HG02571 (cell line): ENCODE measurements around the gene CACNA1A.

ENCODE experiments used
- ATAC-seq: cut with Tn5 transposase; IDR thresholded peaks from one replicate; pipeline ENCODE4 v1.9.1; 2021; ENCODE audit warnings: mild to moderate bottlenecking, moderate library complexity; ENCODE audit not compliant: unreplicated experiment

The CACNA1A gene

DNA sequence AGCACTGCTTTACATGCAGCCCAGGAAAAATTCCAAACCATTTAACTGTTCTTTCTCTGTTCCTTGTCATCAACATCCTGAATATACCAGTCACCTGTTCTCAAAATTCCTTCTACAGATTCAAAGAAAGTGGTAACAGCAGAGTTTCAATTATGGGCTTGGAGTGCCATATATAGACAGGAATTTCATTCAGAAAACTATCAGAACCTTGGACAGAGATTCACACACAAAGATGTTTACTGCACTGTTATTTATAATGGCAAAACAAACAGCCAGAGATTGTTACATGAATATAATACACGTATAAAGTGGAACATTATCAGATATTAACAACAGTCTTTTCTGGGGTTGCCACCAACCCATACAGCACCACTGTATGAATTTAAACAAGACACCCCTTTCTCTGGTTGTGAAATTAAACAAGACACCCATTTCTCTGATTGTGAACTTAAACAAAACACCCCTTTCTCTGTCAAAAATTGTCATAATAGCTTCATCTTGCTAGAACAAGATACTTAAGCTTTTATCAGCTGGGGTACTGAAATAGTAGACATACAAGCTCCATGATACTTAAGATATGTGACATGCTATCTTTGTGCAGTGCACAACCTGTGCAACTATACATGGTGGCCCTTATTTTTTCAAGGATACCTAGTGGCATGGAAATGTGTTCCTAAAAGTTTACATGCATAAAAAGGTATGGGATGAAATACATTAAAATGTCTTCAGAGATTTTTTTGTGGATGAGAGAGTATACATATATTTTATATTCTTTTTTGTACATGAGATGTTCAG is 12.6 kb downstream of the CACNA1A start:
- ATAC-seq: no peak

DNA sequence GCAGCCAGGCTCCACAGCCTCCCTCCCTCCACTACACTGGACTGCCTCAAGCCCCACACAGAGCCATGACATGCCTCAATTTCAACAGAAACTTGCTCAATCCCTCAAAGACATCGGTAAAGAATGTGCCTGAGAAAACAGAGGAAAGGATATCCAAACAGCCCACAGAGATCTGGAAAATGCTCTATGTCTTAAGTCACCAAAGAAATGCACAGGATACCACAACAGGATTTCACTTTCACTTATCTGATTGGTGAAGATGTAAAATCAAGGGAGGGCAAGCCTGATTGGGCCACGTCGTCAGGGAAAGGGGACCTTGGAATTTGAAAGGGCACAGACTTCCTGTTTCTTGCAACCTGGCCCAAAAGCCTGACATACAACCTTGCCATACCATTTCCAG is 14.2 kb downstream of the CACNA1A start:
- no peak for ATAC-seq

DNA sequence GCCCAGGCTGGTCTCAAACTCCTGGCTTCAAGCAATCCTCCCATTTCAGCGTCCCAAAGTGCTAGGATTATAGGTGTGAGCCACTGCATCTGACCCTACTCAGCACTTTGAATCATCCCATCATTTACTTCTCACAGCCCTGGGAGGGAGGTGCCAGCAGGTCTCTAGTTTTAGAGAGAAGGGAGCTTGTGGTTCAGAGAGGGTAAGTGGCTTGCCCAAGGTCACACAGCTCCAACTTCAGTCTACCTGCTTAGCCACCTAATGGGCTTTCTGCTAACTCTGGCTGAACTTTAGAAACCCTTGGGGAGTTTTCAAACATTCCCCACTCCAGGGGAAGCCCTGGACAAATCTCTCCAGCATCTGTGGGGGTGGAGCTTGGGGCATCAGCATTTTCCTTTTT is 18.3 kb downstream of the CACNA1A start:
- ATAC-seq: no peak

DNA sequence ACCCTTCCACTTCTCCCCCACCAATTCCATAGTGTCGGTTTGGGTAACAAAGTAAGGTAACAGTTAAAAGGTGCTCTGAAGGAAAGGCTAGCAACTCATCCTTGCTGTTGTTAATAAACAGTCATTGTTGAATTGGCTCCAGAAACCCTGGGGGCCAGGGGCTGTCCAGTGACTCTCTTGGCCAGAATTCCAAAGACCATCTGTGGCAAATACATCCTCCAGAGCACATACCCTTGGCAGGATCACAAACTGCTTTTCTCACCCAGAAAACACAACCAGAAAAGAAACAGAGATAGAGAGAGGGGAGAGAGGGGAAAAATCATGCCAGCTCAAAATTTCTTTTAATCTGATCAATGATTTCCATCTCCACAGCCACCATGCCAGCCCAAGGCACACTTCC is 22.1 kb downstream of the CACNA1A start:
- no peak for ATAC-seq

DNA sequence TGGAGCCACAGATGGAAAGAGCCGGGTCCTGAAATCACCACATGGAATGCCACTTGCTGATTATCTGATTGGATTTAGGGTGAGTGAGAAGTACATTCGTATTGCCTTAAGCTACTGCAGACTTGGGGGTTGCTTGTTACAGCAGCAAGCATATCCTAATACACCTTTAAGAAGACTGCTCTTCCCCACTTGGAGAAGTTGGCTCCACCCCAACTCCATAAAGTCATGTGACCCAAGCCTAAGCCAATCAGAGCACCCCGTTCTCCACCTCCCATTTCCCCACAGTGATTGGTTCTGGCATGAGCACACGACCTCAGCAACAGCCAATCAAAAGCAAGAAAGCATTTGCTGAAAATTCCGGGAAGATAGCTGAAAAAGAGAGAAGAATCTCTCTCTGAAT is 23.1 kb downstream of the CACNA1A start:
- ATAC-seq: no peak

DNA sequence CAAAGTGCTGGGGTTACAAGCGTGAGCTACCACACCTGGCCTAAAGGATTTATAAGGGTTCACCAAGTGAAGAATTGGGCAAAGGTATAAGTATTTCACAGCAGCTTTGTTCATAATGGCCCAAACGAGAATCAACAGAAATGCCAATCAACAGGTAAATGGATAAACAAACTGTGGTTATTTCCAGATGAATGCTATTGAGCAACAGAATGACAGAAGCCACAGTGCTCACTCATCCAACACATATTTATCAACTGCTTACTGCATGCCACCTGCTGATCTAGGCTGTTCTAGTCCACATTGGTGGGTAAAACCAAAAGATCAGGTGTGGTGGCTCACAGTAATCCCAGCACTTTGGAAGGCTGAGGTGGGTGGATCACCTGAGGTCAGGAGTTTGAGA is 27.7 kb downstream of the CACNA1A start:
- ATAC-seq: no peak

DNA sequence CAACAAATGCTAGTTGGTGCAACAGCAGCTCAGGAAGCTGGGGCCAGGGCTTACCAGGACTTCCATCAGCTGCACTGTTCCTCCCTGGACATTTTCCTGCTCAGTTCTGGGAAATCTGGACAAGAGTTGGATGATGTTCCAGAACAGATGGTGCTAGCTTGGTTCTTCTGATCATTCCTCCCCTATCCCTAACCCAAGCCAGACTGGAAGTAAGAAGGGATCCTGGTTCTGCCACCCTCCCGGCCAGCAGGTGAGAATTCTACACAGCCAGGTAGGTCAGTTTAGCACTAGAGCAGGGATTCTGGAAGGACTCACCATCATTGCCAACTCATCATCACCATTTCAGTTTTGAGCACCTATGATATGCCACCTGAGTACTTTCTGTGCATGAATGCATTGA is 30.2 kb downstream of the CACNA1A start:
- ATAC-seq: no peak

DNA sequence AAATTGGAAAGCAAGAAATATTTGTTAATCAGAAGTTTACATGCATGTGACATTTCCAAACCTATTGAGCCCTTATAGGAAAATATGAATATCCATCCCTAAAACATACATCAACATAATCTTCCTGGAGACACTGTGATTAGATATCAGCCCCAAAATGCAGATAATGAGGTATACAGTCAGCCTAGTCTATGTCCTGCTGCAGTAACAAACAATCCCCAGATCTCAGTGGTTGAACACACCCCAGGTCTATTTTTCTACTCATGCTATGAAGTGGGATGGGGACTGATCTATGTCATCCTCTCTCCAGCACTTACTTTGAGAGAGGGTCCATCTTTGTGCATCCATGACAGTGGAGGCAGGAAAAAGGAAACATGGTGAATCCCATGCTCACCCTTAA is 31.2 kb downstream of the CACNA1A start:
- ATAC-seq: no peak

DNA sequence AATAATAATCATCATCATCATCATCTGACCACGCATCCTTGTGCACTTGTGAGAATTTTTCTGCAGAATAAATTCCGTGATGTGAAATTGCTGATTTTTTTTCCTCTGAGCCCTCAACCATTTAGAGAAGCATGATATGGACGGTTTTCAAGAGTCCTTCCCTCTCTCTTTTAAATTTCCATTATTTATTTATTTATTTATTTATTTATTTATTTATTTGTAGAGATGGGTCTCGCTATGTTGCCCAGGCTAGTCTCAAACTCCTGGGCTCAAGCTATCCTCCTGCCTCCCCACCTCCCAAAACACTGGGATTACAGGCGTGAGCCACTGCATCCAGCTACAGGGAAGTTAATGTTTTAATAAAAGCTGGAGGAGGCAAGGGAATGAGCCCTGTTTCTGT is 39.6 kb downstream of the CACNA1A start:
- no peak for ATAC-seq

DNA sequence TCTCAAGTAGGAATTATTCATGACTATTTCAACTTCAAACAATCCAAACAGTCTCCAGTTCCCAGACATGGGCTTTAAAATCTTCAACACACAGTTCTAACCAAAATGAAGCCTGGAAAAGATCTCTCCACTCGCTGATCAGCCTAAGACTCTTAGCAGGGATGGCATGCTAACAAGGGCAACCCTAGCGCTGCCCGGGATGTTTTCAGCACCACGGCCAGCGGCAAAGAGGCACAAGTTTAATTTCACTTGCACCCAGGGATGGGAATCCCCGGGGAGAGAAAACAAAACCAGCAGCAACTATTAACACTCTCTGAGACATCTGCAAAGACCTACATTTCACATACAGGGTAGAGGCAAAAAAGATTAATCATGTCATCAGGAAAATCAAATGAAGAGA is 43.0 kb downstream of the CACNA1A start:
- no peak for ATAC-seq

DNA sequence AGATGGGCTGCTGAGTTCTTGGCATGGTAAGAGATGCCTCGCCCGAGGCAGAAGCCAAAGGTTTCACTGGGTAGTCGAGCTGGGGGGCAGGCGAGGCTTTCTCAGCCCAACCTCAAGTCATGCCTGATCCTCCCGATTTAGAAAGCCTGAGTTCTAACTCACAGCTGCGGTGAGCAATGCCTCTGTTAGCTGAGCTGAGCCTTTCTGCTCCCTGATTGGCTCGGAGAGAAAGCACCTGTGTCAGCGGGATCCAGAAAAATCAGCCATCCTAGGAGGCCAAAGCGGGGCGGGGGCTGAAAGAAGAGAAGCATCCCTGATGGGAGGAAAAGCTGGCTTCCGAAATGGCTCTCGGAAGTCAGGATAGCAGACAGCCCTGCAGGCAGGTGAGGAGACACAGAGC is 44.7 kb downstream of the CACNA1A start:
- ATAC-seq: no peak

DNA sequence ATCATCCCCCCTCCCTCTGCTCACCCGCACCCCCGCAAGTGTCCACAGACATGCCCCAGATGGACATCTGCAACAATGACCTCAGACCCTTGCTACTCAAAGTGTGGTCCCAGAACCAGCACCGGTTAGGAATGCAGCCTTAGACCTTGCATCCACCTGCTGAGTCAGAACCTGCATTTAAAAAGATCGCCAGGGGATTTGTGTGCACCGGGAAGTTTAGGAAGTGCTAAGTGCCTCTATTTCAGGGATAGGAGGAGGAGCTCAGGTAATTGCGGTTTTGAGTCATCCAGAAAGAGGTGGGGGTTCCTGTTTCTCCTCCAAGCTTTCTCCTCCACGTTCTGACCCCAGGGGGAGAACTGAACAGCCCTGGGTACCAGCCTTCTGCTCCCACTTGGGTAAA is 46.2 kb downstream of the CACNA1A start:
- ATAC-seq: no peak

DNA sequence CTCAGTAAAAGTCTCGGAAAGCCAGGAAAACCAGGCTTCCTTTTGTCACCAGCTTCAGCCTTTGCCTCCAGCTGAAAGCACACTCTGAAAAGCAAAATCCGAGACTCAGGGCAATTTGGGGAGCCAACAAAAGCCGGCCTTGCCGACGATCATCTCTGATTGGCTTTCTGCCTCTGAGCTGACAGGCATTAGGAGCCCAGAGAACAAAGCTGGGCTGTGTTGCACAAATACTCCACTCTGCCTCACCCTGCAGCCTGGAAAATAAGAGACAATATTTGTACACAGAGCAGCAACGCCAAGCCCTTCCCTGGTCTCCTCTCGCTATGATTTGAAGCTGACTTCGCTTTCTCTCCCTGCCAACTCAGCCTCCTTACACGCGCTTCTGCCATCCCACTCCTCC is 46.9 kb downstream of the CACNA1A start:
- no peak for ATAC-seq

DNA sequence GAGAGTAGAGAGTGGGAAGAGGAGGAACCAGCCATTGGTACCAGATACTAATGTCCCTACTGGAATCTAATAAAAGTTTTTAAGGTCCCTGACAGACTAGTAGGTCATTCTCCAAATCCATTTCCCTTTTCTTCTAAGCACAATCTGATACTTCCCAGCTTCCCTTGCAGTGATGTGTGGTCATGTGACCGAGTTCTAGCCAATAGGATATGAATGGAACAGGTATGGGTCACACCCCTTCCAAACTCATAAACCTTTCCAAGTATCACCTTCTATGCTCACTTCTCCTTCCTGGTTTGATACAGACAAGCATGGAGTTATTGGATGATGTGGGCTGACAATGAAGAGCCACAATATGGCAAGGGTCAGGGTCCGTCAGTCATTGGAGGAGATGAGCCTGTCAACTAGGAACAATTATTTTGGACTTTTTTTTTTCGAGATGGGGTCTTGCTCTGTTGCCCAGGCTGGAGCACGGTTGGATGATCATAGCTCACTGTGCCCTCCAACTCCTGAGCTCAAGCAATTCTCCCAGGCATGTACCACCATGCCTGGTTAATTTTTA is 54.8 kb downstream of the CACNA1A start:
- ATAC-seq: no peak

DNA sequence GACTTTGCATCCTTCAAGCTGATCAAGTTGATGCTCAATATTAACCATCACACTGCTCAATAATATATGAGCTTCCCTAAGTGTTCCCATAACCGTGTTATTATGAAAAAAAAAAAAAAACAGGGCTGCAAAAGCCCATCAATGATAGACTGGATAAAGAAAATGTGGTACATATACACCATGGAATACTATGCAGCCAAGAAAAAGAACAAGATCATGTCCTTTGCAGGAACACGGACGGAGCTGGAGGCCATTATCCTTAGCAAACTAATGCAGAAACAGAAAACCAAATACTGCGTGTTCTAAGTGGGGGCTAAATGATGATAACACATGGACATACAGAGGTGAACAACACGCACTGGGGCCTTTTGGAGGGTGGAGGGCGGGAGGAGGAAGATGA is 58.3 kb downstream of the CACNA1A start:
- ATAC-seq: no peak

DNA sequence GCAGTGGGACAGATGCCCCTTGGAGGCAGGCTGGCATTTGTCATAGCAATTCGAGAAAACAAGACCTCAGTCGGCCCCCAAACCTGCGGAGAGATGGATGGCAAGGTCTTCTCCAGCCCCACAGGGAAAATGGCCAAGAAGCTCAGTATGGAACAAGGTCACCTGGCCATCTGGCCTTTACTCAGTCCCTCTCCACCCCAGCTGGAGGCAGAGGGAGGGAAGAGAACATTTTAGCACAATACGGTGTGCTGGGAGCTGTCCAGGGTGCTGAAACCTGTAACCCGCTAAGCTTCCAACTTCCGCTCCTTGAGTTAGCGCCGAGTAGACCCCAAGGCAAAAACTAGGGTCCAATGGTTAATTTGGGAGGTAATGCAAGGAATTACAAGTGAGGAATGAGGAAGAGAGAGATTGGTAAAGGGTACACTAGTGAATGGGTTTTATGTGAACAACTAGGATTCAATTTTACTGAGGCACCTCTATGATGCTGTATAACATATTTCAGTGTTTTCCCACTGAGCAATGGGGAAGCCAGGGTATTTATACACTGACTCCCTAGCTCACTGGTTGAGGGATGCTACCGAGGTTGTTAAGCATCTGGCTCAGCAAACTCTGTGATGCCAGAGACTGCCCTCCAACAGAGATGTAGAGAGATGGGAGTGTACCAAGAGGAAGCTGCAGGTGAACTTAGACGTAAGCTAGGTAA is 64.3 kb downstream of the CACNA1A start:
- ATAC-seq: no peak

DNA sequence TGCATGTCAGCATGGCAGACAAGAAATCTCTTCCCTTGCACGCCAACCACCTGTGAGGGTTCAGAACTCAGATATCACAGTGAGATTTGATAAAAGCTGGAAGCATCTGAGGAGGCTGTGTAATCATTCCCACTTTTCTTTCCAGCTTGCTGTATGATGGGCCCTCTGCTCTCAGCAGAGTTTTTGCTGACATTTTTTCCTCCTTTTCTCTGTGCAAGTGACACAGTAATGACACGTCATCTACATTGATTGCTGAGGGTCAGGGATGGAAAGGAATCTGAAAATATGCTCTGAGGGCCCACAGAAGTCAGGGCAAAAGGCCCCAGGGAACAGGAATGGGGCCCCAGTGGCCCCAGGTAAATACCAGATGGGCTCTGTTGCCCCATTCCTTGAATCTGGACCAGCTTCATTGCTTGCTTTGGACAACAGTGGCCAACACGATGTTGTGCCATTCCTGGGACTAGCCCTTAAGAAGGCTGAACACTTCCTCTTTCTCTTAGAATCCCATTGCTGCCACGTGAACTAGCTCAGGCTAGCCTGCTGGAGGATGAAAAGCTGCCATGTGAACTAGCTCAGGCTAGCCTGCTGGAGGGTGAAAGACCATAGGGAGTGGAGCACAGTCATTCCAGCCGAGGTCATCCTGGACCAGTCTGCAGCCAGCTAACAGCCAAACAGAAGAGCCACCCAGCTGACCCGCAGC is 68.2 kb downstream of the CACNA1A start:
- ATAC-seq: no peak

DNA sequence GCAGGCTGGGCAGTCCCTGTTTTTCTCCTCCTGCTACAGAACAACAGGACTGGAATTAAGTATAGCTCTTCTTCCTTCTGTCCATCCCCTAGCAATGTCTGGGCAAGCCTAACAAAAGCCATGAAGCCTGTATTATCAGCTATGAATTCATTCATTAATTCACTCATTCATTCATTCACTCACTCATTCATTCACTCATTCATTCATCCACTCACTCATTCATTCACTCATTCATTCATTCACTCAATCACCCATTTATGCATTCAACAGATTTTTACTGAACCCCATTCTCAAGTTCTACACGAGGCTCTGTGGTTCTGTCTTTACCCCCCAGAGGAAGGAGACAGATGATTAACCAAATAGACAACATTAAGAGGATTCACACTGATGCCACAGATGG is 69.9 kb downstream of the CACNA1A start:
- ATAC-seq: no peak

DNA sequence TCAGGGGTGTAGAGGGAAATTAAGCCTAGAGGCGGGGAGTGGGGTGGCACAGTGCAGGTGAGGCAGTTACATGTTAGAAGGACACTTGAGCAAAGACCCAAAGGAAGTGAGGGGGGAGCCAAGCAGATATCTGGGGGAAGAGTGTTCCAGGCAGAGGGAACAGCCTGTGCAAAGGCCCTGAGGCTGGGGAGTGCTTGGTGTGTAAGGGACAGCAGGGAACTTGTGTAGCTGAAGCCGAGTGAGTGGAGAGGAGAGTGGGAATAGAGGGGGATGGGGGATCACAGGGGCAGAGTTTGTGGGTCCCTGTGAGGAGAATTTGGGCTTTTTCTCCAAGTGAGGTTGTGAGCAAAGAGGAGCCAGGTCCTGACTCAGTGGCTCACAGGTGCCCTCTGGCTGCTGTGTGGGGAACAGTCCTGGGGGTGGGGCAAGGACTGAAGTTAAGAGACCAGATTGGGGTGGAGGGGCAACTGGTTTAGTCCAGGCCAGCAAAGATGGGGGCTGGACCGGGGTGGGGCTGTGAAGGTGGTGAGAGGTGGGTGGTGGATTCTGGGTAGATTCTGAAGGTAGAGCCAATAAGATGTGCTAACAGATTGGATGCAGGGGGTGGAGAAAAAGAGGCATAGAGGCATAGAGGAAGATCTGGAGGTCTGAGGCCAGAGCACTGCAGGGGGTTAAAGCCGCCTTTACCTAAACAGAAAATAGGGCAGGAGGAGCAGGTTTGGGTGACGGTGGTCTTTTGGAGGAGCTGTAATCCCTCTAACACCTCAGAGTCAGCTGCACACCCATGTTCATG is 75.3 kb downstream of the CACNA1A start:
- ATAC-seq: no peak

DNA sequence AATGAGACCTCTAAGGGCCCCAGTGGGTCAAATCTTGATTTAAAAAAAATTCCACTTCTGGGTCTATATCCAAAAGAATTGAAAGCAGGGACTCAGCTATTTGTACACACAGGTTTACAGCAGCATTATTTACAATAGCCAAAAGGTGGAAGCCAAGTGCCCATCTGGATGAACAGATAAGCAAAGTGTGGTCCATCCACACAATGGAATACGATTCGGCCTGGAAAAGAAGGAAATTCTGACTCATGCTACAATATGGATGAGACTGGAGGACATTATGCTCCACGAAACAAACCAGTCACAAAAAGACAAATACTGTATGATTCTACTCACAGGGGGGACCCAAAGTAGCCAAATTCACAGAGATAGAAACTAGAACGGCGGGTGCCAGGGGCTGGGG is 76.7 kb downstream of the CACNA1A start:
- ATAC-seq: no peak

DNA sequence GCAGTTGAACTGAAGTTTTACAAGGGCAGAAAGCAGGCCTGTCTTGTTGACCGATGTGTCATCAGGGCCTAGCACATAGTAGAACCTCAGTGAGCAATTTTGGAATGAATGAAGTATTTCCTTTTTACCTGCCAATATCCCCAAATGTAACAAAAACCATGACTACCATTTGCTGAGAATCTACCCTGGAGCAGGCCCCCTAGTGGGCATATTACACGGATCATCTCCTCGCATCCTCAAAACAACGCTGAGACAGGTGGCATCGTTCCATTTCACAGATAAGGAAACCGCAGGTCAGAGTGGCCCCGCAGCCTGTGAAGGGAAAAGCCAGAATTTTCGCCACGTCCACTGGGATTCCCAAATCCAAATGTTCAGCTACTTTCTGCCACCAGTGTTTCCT is 77.9 kb downstream of the CACNA1A start:
- ATAC-seq: no peak
